IMR-90 (cell line): ENCODE measurements around the gene PIGU.

Experiments
- MAFK ChIP-seq: IDR thresholded peaks from 2 replicates; pipeline ENCODE4 v1.6.1; 2012; ENCODE audit warnings: low read depth, low read length, improper control_type of control experiment
- TF ChIP-seq, protein P1 (sequence below): conservative IDR thresholded peaks from 2 replicates; pipeline ENCODE4 v1.5.1; 2012; ENCODE audit warnings: mild to moderate bottlenecking, low read depth, low read length, improper control_type of control experiment

DNA sequence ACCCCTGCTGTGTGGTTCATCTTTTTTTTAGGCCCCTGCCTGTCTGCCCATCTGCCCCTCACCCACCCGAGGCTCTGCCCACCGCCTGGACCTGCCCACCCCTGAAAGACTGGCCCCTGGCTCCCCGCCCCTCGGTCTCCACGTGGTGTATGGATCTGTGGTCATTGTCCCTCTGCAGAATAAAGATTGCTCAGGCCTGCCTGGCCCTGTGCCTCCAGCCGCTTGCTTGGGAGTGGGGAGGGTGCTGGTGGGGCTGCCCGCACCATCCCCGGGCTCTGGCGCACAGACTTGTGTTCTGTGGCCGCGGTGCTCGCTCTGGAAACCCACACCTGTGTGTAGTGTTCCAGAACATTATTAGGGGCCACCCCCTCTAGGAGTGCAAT is 116.8 kb downstream of the PIGU start:
- no peak for TF ChIP-seq MAFK
- TF ChIP-seq, protein P1, sequence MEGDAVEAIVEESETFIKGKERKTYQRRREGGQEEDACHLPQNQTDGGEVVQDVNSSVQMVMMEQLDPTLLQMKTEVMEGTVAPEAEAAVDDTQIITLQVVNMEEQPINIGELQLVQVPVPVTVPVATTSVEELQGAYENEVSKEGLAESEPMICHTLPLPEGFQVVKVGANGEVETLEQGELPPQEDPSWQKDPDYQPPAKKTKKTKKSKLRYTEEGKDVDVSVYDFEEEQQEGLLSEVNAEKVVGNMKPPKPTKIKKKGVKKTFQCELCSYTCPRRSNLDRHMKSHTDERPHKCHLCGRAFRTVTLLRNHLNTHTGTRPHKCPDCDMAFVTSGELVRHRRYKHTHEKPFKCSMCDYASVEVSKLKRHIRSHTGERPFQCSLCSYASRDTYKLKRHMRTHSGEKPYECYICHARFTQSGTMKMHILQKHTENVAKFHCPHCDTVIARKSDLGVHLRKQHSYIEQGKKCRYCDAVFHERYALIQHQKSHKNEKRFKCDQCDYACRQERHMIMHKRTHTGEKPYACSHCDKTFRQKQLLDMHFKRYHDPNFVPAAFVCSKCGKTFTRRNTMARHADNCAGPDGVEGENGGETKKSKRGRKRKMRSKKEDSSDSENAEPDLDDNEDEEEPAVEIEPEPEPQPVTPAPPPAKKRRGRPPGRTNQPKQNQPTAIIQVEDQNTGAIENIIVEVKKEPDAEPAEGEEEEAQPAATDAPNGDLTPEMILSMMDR = no peak
